PFSK-1 (cell line): ENCODE results near the gene CTNNA3.

Experiments used
- POLR2AphosphoS5 ChIP-seq: IDR thresholded peaks from 2 replicates; pipeline ENCODE4 v1.6.1; 2012; ENCODE audit warnings: low read depth, mild to moderate bottlenecking, control low read depth, low read length, moderate library complexity
- SIN3A ChIP-seq: IDR thresholded peaks from 2 replicates; pipeline ENCODE4 v1.6.1; 2012; ENCODE audit warnings: mild to moderate bottlenecking, low read length, moderate library complexity, borderline replicate concordance; ENCODE audit not compliant: insufficient read depth
- TAF1 ChIP-seq: IDR thresholded peaks from 2 replicates; pipeline ENCODE4 v1.6.1; 2012; ENCODE audit warnings: low read length, control low read depth, borderline replicate concordance; ENCODE audit not compliant: insufficient read depth
- TF ChIP-seq, protein P1 (sequence below), 2 experiments: IDR thresholded peaks; 2 replicates each; pipeline versions ENCODE4 v1.6.1 to v1.8.0; 2011 to 2012; ENCODE audit warnings: low read depth in 2 of 2, low read length in 2 of 2, control low read depth in 1 of 2, inconsistent platforms in 1 of 2, mild to moderate bottlenecking in 1 of 2, moderate library complexity in 1 of 2; ENCODE audit not compliant: insufficient read depth in 1 of 2

DNA sequence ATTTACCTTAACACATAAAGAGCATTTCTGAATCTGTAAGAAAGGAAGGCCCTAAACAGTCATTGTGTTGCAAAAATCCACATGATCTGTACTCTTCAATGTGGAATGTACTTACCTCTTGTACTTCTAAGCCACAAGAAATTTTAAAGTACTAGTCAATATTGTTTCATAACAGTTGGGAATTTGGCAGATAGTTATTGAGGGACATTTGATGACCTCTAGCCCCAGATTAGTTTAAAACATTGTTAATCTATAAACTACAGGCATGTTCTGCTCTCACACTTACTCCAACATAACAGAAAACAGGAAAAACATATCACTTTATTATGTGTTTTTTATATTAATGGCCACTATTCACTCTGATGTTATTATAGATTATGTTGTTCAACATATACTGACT is 1755.9 kb downstream of the CTNNA3 start:
- TF ChIP-seq TAF1 (no peak), POLR2AphosphoS5 (no peak), SIN3A (no peak)
- TF ChIP-seq, protein P1, sequence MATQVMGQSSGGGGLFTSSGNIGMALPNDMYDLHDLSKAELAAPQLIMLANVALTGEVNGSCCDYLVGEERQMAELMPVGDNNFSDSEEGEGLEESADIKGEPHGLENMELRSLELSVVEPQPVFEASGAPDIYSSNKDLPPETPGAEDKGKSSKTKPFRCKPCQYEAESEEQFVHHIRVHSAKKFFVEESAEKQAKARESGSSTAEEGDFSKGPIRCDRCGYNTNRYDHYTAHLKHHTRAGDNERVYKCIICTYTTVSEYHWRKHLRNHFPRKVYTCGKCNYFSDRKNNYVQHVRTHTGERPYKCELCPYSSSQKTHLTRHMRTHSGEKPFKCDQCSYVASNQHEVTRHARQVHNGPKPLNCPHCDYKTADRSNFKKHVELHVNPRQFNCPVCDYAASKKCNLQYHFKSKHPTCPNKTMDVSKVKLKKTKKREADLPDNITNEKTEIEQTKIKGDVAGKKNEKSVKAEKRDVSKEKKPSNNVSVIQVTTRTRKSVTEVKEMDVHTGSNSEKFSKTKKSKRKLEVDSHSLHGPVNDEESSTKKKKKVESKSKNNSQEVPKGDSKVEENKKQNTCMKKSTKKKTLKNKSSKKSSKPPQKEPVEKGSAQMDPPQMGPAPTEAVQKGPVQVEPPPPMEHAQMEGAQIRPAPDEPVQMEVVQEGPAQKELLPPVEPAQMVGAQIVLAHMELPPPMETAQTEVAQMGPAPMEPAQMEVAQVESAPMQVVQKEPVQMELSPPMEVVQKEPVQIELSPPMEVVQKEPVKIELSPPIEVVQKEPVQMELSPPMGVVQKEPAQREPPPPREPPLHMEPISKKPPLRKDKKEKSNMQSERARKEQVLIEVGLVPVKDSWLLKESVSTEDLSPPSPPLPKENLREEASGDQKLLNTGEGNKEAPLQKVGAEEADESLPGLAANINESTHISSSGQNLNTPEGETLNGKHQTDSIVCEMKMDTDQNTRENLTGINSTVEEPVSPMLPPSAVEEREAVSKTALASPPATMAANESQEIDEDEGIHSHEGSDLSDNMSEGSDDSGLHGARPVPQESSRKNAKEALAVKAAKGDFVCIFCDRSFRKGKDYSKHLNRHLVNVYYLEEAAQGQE (IDR thresholded peaks at IDR 0.05; ENCODE audit: insufficient read depth in 1 of 2, low read depth in 2 of 2, low read length in 2 of 2): no peak
